NB4 (cell line): Measurements from ENCODE around the gene JHY.
A peak's percentile ranks its signal among the peaks of the same experiment; 100 is the strongest.

Experiments
- DNase-seq: peaks from one replicate; pipeline ENCODE4 v3.0.0; 2010; ENCODE audit warnings: low read depth
- H3K4me3 ChIP-seq: one replicate; pipeline ENCODE4 v1.5.1; 2011; ENCODE audit warnings: mild to moderate bottlenecking, low read depth, low read length, moderate library complexity
- MAX ChIP-seq: IDR thresholded peaks from 2 replicates; pipeline ENCODE4 v1.6.1; 2011; ENCODE audit warnings: low read depth, low read length
- MYC ChIP-seq: IDR thresholded peaks from 2 replicates; pipeline ENCODE4 v1.6.1; 2011; ENCODE audit warnings: low read depth, low read length
- POLR2A ChIP-seq: IDR thresholded peaks from 2 replicates; pipeline ENCODE4 v1.6.1; 2011; ENCODE audit warnings: mild to moderate bottlenecking; ENCODE audit not compliant: insufficient read length; ENCODE audit errors: extremely low read depth
- TF ChIP-seq, protein P1 (sequence below): IDR thresholded peaks from one replicate; pipeline ENCODE4 v1.5.1; 2012; ENCODE audit warnings: low read depth, low read length

JHY gene

DNA sequence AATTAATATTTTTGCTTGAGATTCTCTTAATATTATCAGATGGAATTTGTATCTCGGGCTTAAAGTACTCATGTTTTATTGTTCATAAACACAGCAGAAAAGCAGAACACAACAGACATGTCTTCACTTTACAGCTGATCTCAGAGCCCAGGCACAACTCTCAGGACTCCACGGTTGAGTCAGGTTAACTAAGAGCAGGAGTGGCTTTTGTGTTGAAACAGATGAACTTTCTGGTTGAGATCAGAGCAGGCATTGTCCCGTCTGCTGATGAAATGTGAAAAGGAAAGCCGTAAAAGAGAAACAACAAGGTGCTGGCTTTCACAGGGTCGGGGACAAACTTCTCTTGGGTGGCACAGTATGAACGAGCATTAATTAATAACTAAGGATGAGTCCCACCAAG, 49.0 kb downstream of the JHY start:
- no peak for TF ChIP-seq MYC
- no peak for TF ChIP-seq POLR2A
- no peak for TF ChIP-seq MAX
- TF ChIP-seq, protein P1, sequence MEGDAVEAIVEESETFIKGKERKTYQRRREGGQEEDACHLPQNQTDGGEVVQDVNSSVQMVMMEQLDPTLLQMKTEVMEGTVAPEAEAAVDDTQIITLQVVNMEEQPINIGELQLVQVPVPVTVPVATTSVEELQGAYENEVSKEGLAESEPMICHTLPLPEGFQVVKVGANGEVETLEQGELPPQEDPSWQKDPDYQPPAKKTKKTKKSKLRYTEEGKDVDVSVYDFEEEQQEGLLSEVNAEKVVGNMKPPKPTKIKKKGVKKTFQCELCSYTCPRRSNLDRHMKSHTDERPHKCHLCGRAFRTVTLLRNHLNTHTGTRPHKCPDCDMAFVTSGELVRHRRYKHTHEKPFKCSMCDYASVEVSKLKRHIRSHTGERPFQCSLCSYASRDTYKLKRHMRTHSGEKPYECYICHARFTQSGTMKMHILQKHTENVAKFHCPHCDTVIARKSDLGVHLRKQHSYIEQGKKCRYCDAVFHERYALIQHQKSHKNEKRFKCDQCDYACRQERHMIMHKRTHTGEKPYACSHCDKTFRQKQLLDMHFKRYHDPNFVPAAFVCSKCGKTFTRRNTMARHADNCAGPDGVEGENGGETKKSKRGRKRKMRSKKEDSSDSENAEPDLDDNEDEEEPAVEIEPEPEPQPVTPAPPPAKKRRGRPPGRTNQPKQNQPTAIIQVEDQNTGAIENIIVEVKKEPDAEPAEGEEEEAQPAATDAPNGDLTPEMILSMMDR, result no peak
- H3K4me3 ChIP-seq, result no peak overlapping the region
- no peak for DNase-seq

- TF ChIP-seq, protein P1, result no peak
- no peak for TF ChIP-seq MYC
- TF ChIP-seq POLR2A, result no peak
- TF ChIP-seq MAX, result no peak
- H3K4me3 ChIP-seq, result no peak overlapping the region
- DNase-seq, result peak; percentile 23
Measured at GRCh38 chr11:122933416-122933815, 50.9 kb downstream of the JHY start.

GRCh38 chr11:122937983-122938382, 55.4 kb downstream of the JHY start:
- no peak overlapping the region for H3K4me3 ChIP-seq
- no peak for TF ChIP-seq MYC
- TF ChIP-seq, protein P1, result no peak
- no peak for TF ChIP-seq POLR2A
- TF ChIP-seq MAX, result no peak
- DNase-seq, result no peak

- no peak overlapping the region for H3K4me3 ChIP-seq
- TF ChIP-seq POLR2A (no peak), MAX (no peak), MYC (no peak)
- TF ChIP-seq, protein P1, result no peak
- DNase-seq, result no peak
Measured at GRCh38 chr11:122938557-122938956, 56.0 kb downstream of the JHY start.

- TF ChIP-seq MAX (no peak), MYC (no peak), POLR2A (no peak)
- TF ChIP-seq, protein P1, result no peak
- H3K4me3 ChIP-seq, result no peak overlapping the region
- no peak for DNase-seq
Measured at GRCh38 chr11:122951211-122951610, 68.7 kb downstream of the JHY start.

- no peak for DNase-seq
- no peak overlapping the region for H3K4me3 ChIP-seq
- TF ChIP-seq POLR2A, result no peak
Measured at GRCh38 chr11:122954455-122954854, 71.9 kb downstream of the JHY start.
